ENCODE measurements around the gene VPS51. TPM values are rescaled to one million over a fixed set of nuclear protein-coding genes. Genes with fewer than 3 reads are reported as not detected.

Gene VPS51
- total RNA-seq, 2 experiments from 2014 or later: 99.2 to 104 TPM

- POLR2A ChIA-PET: interaction anchor here (1.0 to 5.0 kb wide), 2 partner anchors 9 to 12 kb away, joined by 3 to 47 read pairs; partner anchors contain the start of gene SYVN1
- CTCF ChIA-PET: interaction anchor here (1.4 kb wide), 1 partner anchor 15 kb away, joined by 5 read pairs; no protein-coding TSS in a partner anchor
Observed at GRCh38 chr11:65125197-65126056, 29.4 kb downstream of the VPS51 start.

- ChIA-PET POLR2A (interaction anchor here (1.0 kb wide), 1 partner anchor 14 kb away, joined by 3 read pairs; no protein-coding TSS in a partner anchor), CTCF (interaction anchor here (1.2 kb wide), 1 partner anchor 9 kb away, joined by 4 read pairs; the partner anchor contains the start of gene ZNHIT2)
Observed at GRCh38 chr11:65126624-65127274, 30.7 kb downstream of the VPS51 start.

- POLR2A ChIA-PET: interaction anchor here (1.8 kb wide), 1 partner anchor 11 kb away, joined by 6 read pairs; no protein-coding TSS in a partner anchor
Observed at GRCh38 chr11:65127473-65128181, 31.6 kb downstream of the VPS51 start.

GRCh38 chr11:65128182-65129145 lies 32.5 kb downstream of the VPS51 start:
- CTCF ChIA-PET: no interaction called here
- POLR2A ChIA-PET: interaction anchor here (1.8 kb wide), 1 partner anchor 12 kb away, joined by 6 read pairs; no protein-coding TSS in a partner anchor

More at GRCh38 chr11:65127473-65128181, 31.6 kb downstream of the VPS51 start:
- CTCF ChIA-PET: interaction anchor here (1.2 kb wide), 1 partner anchor 10 kb away, joined by 4 read pairs; the partner anchor contains the start of gene ZNHIT2

- ChIA-PET CTCF (interaction anchor here (1.3 to 1.4 kb wide), 2 partner anchors 12 to 19 kb away, joined by 3 to 4 read pairs; partner anchors contain the start of gene ZNHIT2), POLR2A (interaction anchor here (0.6 to 1.8 kb wide), 2 partner anchors 10 to 13 kb away, joined by 3 to 6 read pairs; no protein-coding TSS in a partner anchor)
Observed at GRCh38 chr11:65129649-65130441, 33.8 kb downstream of the VPS51 start.

- ChIA-PET CTCF (interaction anchor here (0.9 to 1.5 kb wide), 4 partner anchors 13 to 50 kb away, joined by 3 to 4 read pairs (median 4); partner anchors contain the start of gene ZNHIT2), POLR2A (interaction anchor here (0.6 kb wide), 1 partner anchor 49 kb away, joined by 3 read pairs; no protein-coding TSS in a partner anchor)
Observed at GRCh38 chr11:65130631-65131416, 34.8 kb downstream of the VPS51 start.

- ChIA-PET POLR2A (no interaction called here), CTCF (interaction anchor here (0.8 to 1.5 kb wide), 3 partner anchors 10 to 50 kb away, joined by 3 to 4 read pairs (median 3); partner anchors contain the start of gene FAU)
Observed at GRCh38 chr11:65131417-65131776, 35.4 kb downstream of the VPS51 start.

- ChIA-PET CTCF (interaction anchor here (0.8 to 1.5 kb wide), 2 partner anchors 10 to 49 kb away, joined by 3 read pairs; partner anchors contain the start of gene FAU), POLR2A (no interaction called here)
Observed at GRCh38 chr11:65131895-65132237, 35.9 kb downstream of the VPS51 start.

- POLR2A ChIA-PET: interaction anchor here (3.7 kb wide), 1 partner anchor 10 kb away, joined by 47 read pairs; the partner anchor contains the start of genes FAU and MRPL49
- CTCF ChIA-PET: interaction anchor here (0.8 kb wide), 1 partner anchor 11 kb away, joined by 3 read pairs; the partner anchor contains the start of gene FAU
Observed at GRCh38 chr11:65132238-65132987, 36.4 kb downstream of the VPS51 start.

GRCh38 chr11:65132988-65133700 lies 37.1 kb downstream of the VPS51 start:
- POLR2A ChIA-PET: interaction anchor here (2.8 to 3.7 kb wide), 2 partner anchors 10 to 16 kb away, joined by 15 to 47 read pairs; partner anchors contain the start of genes FAU, MRPL49 and ZNHIT2
- CTCF ChIA-PET: interaction anchor here (1.0 kb wide), 2 partner anchors 15 to 19 kb away, joined by 3 to 4 read pairs; partner anchors contain the start of gene ZNHIT2

- ChIA-PET POLR2A (interaction anchor here (2.8 to 3.7 kb wide), 2 partner anchors 11 to 16 kb away, joined by 15 to 47 read pairs; partner anchors contain the start of genes FAU, MRPL49 and ZNHIT2), CTCF (interaction anchor here (0.6 to 1.0 kb wide), 3 partner anchors 16 to 46 kb away, joined by 3 to 4 read pairs (median 3); partner anchors contain the start of gene ZNHIT2)
Observed at GRCh38 chr11:65133724-65134123, 37.7 kb downstream of the VPS51 start.

- CTCF ChIA-PET: interaction anchor here (0.6 to 1.5 kb wide), 7 partner anchors 9 to 181 kb away, joined by 3 to 4 read pairs (median 3); partner anchors contain the start of genes FAU, MRPL49 and ZNHIT2
- POLR2A ChIA-PET: interaction anchor here (0.9 to 3.7 kb wide), 6 partner anchors 12 to 197 kb away, joined by 3 to 47 read pairs (median 10); partner anchors contain the start of genes CAPN1, FAU, MRPL49 and POLA2
Observed at GRCh38 chr11:65134240-65134951, 38.4 kb downstream of the VPS51 start, which contains the start of gene SYVN1. TSS of gene SYVN1 (minus strand) at chr11:65134519. CDS start at chr11:65133601, 918 bp downstream.

GRCh38 chr11:65134952-65135632 lies 39.1 kb downstream of the VPS51 start:
- POLR2A ChIA-PET: interaction anchor here (0.7 to 3.7 kb wide), 9 partner anchors 12 to 287 kb away, joined by 3 to 47 read pairs (median 4); partner anchors contain the start of genes CAPN1, FAU, MRPL49 and POLA2
- CTCF ChIA-PET: interaction anchor here (1.0 to 2.3 kb wide), 5 partner anchors 8 to 180 kb away, joined by 3 to 7 read pairs (median 4); partner anchors contain the start of genes CAPN1, FAU and MRPL49
